SHP77 treated with DMSO at 0.1 percent for 48 hours (cell line): ENCODE results near the gene ZBTB7B.

ENCODE experiments used
- DNase-seq: peaks from one replicate; lab custom pipeline; 2025; lab: John Stamatoyannopoulos, UW

The ZBTB7B gene

DNA sequence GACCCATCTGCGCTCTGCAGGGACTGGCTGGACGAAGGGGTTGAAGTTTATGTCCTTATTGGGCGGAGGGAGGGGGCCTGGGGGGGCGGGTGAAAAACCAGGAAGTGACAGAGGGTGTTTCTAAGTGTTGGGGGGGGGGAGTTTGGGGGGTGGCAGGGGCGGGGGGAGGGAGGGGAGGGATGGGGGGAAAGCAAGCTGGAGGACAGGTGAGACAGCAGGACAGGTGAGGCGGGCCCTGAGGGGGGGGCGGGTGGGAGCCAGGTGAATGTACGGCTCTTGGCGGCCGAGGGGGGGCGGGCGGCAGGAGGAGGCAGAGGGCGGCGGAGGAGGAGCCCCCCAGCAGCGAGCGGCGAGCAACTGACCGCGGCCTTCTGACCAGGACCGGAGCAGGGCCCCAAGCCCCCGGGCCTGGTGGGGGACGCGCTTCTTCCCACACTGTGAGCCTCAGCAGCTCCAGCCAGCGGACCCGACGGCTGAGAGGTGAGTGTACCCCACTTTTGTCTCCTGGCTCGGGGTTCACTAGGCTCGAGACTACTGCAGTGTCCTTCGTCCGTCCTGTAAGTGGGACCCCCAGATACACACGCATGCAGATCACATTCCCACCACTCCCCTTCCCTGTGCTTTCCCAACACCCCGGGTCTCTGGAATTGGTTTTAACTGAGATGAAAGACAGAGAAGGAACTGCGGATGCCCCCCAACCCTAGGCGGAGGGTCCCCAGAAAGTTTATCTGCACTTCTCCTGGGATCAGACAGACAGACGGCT, at the start of gene ZBTB7B:
Gene ZBTB7B (plus strand): TSS at position 339 of the 763 bp plus-strand sequence. CDS start 11,859 bp downstream, outside the sequence.
- no peak for DNase-seq

DNA sequence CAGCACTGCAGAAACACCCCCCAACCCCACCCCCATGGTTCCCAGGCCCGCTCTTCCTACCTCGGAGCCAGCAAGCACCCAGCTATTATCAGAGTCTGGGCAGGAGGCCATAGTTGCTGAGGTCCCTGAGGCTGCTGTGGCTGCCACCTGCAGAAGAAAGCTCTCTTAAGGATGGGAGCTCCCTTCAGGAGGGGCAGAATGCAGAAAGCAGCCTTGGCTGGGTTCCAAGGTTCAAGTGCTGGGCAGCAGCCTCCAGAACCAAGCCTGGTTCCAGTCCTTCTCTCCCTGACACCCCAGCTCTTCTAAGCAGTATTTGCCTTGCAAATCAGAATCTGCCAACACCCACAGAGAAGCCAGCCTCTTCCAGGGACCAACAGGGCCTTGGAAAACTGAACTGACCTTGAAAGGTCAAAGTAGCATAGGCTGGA, 49.0 kb upstream of the ZBTB7B start:
- no peak for DNase-seq

DNA sequence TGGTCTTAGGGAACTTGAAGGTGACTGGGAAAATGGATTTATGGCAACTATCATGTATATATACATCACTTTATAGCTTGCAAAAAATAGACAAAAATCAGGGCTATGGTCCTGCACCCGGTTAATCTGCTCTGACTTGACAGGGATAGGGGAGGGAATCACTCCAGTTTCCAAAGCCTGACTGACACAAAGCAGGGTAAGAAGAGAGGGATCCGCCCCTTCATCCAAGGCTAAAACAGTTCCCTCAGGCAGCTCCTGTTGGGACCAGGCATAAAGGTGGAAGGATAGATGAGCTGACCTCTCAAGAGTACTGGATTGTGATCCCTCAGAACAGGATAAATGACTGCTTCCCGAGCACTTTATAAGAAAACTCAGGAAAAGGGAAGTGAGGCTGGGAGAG, 48.1 kb upstream of the ZBTB7B start:
- no peak for DNase-seq

DNA sequence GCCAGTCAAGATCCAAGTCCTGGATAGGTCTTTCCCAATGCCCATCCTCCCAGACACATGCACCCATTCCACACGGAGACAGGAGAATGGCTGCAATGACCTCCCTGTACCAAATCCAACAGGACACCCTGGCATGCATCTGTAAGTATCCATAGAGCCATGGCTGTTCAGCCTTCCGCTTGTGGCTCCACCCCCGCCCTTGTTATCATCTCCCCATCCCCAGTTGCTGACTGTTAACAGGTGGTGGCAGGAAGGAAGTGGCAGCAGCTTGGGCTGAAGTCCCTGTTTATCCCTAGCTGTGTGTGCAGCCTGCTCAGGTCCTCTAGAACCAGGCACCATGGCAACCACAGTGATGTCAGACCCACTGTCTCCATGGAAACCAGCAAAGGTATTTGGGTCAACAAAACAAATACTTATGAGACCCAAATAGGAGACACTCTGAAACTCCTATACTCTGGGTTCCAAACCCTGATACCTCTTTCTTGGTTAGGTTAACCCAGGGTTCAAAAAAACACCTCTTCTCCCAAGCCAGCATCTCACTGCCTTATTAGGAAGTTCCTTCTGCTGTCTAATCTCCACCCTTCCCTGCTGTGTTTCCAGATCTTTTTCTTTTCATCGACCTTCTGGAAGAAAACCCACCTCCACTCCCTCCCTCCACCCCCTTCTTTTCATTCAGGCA, 47.4 kb upstream of the ZBTB7B start:
- peak; percentile 83 for DNase-seq

DNA sequence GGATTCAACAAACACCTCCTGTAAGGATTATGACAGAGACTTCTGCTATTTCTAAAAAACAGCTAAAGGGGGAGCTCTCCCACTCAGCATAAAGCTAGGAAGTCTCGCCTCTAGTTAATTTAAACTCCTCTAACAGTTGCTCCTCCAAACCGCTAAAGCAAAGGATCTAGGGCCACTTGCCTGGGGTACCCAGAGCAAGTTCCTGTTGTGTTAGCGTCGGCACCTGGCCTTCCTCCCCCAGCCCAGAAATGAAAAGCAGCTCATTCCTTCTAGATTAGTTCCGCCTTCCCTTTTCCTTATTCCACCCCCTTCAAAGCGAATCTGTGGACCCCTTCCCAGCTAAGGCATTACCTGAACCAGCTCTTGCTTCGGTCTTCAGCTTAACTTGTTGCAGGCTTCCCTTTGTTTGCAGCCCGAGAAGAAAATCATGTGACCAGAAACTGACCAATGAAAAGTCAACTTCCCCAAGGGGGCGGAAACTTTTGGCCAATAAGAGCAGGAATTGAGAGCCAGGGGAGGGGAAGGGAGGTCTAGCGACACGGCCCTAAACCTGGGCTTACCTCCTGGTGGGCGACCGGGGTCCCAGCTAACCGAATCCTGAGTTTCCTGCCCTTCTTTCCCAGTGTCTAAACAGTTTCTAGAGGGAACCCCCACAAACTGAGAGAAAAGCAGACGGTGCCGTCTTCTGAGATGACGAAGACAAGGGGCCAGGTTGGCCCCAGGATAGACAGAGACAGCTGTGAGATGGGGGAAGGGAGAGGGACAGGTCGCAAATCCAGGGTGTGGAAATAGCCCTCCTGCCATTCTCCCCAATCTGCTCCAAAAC, 46.7 kb upstream of the ZBTB7B start, which contains the start of gene PBXIP1:
Gene PBXIP1 (minus strand): TSS at position 382 of the 826 bp plus-strand sequence. CDS start 2,378 bp downstream, outside the sequence.
- DNase-seq: peak; percentile 96

DNA sequence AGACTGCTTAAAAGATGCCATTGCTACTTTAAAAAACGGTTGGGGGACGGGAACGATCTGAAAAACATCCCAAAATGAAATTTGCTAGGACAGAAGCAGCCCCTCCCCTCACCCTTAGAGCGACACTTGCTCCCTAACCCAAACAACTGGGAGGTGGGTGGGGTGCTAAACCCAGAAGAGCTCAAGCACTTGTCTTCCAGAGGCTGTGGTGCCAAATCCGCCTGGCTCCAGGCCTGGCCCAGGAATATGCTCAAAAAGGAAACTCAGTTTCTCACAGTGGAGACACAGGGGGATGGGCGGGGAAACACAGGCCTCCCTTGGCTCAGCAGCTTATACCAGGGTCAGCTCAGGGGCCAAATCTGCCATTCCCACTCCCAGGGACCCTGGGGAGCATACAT, 46.1 kb upstream of the ZBTB7B start:
- no peak for DNase-seq

DNA sequence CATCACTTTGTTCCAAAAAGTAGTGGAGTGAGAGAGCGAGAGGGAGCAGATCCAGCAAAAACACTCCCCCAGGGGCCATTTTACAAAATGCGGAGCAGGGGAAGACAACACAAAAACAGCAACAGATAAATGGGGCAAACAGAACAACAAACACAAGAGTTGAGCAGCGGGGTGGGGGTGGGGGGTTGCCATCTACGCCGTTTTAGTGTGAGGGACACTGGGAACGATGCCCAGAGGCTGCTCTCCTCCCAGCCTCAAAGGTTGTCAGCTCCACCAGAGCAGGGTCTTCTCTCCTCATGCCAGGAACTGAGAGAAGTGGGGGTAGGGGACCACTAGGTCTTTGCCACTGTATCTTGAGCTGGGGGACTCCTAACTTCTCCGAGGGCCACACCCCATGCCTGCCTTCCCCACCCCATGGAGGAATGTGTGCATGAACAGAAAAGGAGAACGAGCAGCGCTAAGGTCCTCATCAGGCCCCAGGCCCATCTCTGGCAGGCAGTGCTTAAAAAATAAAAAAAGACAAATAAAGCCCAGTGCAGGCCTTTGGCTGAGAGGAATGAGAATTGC, 45.4 kb upstream of the ZBTB7B start:
- no peak for DNase-seq

DNA sequence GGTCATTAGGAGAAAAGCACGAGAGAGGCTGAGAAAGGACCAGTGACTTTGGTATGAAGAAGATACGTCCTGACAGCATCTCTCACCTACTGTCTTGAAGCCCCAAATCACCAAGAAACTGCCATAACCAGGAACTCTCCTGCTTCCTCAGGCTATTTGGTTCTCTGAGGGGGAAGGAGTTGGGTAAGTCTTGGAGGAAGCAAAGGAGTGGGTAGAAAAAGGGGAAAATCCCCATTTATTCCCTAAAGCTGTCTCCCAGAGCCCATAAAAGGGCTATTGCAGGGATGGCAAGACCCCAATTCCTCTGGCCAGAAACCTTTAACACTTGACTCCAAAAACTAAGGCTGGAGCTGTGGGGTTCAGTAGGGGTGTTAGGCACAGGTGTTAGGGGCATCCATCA, 44.6 kb upstream of the ZBTB7B start:
- no peak for DNase-seq

DNA sequence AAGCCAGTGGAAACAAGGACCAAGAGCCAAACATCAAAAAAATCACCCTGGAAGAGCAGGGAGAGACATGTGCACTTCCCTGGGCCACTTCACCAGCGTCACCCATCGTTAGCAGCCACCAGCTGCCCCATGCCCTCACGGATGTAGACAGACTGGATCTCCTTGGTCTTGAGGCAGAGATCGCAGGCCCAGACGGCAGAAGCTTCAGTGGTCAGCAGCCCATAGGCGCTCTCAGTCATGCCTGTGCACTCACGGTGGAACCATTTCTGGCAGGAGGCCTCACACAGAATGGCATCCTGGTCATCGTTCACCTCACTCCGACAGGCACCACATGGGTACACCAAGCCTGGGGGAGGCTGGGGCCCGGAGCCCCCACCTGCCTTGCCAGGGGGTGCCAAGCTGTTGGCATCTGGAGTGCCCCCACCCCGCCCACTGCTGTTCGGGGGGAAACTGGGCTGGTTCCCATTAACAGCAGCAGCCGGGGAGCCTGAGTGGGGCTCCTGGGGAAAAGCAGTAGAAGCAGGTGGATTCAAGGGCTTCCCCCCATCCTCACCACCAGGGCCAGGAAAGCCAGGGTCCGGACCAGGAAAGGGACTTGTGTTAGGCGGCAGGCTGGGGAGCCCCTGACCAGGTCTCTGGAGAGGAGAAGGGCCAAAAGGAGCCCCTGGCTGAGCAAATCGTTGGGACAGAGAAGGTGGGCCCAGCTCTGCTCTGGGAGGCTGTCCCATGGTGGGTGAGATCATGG, 43.7 kb upstream of the ZBTB7B start:
- DNase-seq: no peak

DNA sequence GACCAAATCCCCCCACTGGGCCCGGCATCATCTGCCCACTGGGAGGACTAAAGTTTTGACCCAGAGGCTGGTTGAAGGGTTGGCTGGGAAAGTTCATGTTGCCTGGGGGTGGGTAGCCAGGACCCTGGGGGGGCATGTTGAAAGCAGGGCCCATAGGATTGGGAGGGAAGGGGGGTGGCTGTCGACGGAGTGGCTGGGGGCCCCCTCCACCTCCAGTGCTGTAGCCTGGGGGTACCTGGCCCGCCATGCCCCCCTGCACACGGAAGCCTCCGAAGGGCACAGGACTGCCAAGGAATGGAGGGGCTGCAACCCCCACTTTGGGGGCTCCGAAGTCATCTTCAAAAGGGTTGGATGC, 43.2 kb upstream of the ZBTB7B start:
- no peak for DNase-seq

DNA sequence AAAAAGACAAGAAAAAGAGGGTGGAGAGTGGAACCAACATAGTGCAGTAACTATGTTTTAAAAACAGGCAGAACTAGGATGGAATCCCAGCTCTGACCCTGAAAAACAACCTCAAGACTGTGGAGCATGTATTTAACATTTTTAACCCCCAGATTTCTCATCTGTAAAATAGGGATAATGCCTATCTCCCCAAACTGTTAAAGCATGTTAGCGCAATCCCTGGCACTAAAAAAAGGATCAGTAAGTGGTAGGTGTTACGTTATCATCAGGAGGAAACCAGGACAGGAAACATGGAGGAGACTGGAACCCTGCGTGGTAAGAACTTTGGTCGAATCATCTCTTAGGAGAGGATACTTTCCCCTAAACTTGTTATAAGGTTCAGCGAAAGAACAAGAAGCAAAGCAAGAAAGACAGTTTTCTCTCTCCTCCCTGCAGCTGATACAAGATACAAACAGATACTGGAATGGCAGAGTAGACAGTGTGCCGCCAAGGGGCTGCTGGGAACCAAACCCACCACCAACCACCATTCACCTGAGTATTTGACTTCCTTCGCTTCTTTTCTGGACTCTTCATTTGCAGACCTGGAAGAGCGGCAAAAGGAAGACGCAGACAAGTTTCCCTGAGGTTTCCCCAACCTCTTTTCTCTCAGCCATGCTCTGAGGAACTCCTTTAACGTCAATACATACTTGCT, 42.0 kb upstream of the ZBTB7B start:
- DNase-seq: no peak

DNA sequence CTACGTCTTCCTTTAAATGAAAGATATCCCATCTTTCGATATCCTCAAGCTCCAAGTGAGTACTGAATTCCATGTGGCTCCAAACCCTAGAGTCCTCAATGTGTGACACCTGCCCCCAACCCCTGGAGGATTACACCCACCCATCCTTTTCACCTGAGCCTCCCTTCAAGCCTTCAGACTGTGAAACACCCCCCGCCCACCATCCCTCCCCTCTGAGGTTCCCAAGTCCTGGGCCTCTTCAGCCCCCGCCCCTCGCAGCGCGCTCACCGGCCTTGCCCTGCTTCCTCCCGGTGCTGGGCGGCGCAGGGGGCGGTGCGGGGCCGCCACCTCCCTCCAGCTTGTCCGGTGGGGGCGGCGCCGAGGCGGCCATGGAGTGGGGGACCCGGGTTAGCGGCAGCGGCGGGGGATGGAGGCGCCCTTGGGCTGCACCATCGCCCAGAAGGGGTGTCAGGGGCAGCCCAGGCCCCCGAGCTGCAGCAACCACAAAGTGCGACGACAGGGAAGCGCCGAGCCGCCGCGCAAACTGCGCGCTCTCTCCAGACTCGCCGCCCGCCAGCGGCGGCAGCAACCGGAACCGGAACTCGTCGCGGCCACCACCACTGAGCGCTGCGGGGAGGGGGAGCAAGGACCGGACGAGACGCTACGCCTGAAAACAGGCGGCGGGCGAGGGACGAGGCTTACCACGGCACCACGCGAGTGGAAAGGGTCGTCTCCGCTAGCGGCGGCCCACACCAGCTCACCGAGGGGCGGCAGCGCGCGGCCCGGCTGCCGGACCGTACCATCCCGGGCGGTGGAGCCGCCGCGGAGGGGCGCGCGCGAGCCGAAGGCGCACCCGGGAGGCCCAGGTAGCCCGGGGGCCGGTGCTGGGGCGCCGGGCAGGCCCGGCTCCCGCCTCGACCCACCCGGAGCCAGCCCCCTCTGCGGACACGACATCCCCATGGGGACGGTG, 41.1 kb upstream of the ZBTB7B start, which contains the start of gene PYGO2:
Gene PYGO2 (minus strand): TSS at position 576 of the 949 bp plus-strand sequence. CDS start 206 bp downstream, at position 370.
- peak; percentile 88 for DNase-seq

DNA sequence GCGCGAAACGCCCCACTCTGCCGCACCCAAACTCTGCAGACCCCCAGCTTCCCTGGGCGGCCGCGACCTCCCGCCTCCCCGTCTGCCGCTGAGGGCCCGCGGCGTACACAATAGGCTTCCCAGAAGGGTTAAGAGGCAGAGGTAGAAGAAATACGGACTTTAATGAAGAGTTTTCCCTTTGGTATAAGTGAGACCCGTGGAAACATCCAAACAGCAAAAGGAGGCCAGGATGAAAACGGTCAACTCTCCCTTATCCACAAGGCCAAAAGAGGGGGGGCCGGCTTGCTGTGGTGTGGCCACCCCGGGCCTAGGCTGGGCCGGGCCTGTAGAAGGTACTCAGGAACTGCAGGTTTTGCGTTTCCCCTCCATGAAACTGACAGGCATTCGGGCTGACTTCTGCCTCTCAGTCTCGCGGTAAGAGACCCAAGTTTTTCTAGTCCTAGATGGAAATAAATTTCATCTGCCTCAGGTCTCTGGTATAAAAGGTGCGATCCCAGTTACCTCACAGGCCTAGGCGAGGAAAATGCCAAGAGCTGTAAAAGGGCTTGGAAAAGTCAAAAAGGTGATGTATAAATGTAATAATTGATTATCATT, 40.3 kb upstream of the ZBTB7B start:
- peak; percentile 59 for DNase-seq

DNA sequence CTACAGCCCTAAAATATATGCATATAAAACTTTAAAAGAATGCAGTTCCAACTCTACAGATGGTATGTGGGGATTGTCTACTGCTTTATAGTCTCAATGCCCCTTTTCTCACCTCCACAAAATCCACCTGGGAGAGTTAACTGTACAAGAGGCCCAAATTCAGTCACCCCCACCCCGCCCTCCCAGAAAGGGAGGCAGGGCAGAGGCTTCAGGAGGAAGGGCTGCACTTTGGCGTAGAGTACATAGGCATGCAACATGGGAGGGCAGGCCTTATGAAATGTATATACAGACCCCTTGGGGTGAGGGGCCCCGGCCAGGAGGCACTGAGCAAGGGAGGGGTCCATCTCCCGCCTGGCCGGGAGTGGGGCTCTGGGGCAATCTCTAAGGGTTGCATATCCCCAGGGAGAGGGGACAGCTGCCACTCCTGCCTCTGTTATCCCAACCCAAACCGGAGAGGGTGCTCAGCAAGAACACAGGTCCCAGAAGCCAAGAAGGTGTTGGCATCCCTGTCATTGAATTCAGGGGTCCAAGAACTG, 39.7 kb upstream of the ZBTB7B start:
- DNase-seq: no peak

DNA sequence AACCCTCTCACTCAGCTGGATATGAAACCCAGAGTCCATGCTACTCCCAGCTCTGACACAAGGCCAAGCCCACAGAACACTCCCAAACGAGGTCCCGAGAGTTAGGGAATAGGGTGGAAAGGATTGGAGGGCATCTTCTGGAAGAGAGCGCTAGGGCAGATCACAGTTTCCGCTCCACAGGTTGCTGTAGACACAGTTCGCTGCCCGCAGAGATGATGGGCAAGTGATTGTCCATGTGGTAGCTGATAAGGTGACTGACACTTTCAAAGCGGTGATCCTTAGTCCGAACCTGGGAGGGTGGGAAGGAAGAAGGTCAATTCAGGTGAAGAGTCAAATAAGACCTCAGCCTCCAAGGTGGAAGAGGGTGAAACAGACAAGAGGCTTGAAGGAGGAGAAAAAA, 39.0 kb upstream of the ZBTB7B start:
- no peak for DNase-seq

DNA sequence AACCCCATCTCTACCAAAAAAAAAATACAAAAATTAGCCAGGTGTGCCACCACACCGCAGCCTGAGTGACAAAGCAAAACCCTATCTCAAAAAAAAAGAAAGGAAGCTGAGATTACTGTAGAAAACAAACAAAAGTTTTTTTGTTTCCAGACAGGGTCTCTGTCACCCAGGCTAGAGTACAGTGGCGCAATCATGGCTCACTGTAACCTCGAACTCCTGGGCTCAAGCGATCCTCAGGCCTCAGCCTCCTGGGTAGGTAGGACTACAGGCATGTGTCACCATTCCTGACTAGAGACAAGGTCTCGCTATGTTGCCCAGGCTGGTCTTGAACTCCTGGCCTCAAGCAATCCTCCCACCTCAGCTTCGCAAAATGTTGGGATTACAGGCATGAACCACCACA, 38.2 kb upstream of the ZBTB7B start:
- DNase-seq: no peak

DNA sequence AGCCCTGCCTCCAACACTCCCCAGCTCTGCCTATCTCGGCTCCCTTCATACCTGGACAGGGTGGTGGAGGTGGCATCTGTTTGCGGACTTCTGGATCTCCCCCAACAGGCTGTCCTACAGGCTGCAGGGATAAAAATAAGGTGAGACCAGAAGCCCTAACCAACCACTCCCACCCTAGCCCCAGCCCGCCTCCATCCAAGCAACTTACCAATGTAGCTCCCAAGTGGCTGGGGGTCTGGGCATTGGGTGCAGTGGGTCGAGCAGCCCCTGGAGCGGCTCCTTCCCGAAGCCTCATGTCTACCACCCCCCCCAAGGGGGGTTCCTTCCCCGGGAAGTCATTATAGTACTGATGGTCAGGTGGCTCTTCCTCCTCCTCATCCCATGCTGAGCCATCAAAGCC, 36.5 kb upstream of the ZBTB7B start:
- no peak for DNase-seq

DNA sequence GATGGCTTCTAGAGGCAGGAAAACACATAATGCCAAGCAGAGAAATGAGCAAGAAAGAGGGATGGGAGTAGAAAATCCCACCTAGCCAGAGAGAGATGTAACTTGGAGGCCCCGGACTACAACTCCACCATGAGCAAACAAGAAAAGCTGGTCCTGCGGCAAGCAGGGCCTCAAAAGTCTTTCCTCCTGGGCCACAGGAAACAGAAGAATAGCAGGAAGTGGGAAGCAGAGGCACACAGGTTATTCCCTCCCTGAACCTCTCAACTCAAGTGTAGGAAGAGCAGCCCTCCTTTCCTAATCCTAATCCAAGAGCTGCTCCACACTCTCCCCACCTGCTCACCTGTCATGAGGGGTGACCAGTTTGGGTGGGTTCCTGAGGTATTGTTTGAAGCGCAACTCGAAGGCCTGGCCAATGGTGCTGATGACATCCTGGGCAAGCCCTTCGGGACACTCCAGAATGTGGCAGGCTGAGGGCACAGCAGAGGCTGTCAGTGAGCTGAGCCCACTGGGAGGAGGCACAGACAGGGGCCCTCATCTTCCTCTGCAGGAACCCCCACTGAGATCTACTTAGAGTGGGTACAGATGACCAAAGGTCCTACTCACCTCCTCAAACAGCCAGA, 35.2 kb upstream of the ZBTB7B start:
- no peak for DNase-seq

DNA sequence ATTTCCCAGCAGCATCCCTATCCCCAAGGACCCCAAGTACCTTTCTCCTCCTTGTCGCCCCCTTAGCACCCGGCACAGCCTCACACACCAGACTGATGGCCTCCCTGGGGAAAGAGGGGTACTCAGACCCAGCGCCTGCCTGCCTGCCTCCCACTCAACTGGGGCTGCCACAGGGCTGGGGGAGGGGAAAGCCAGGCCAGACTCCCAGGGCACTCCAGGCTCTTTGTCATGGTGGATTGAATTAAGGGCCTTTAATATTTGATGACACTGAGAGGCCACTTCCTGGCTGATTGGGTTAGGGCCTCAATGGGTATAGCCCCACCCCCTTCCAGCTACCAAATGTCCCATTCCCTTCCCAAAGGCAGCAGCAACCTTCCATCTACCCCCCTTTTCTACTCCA, 33.9 kb upstream of the ZBTB7B start:
- no peak for DNase-seq
